RWPE2 (cell line): Measurements from ENCODE around the gene CD28.

ENCODE experiments used
- ATAC-seq: fragments of 200-7000 bp; cut with Tn5 transposase; 3 replicates; pipeline ENCODE4 v1.9.1; 2021; ENCODE audit warnings: low read depth
- DNase-seq: peaks from one replicate; pipeline ENCODE4 v3.0.0-alpha.2; 2020; ENCODE audit warnings: low spot score
- H3K27ac ChIP-seq: fragments of 450-650 bp; 2 replicates; pipeline ENCODE4 v1.5.1; 2017; ENCODE audit warnings: mild to moderate bottlenecking; ENCODE audit not compliant: poor library complexity, severe bottlenecking
- H3K27me3 ChIP-seq: fragments of 250-450 bp; sonication (Bioruptor Pico); 2 replicates; pipeline ENCODE4 v1.5.1; 2021; ENCODE audit warnings: mild to moderate bottlenecking, moderate library complexity; ENCODE audit not compliant: insufficient read depth, poor library complexity, severe bottlenecking
- H3K36me3 ChIP-seq: fragments of 250-450 bp; sonication (Bioruptor Pico); 2 replicates; pipeline ENCODE4 v1.5.1; 2020; ENCODE audit warnings: low read depth, mild to moderate bottlenecking, moderate library complexity
- H3K4me1 ChIP-seq: fragments of 250-450 bp; sonication (Bioruptor Pico); 2 replicates; pipeline ENCODE4 v1.5.1; 2021; ENCODE audit warnings: mild to moderate bottlenecking, moderate library complexity; ENCODE audit not compliant: insufficient read depth, poor library complexity, severe bottlenecking
- H3K4me3 ChIP-seq: fragments of 250-450 bp; sonication (Bioruptor Pico); 2 replicates; pipeline ENCODE4 v1.5.1; 2021; ENCODE audit warnings: mild to moderate bottlenecking, moderate library complexity; ENCODE audit not compliant: severe bottlenecking
- H3K9me3 ChIP-seq: fragments of 250-450 bp; sonication (Bioruptor Pico); 2 replicates; pipeline ENCODE4 v1.5.1; 2021; ENCODE audit warnings: mild to moderate bottlenecking, moderate library complexity; ENCODE audit not compliant: severe bottlenecking
- CTCF ChIP-seq: fragments of 450-650 bp; IDR thresholded peaks from one replicate; pipeline ENCODE4 v1.5.1; 2017; ENCODE audit warnings: mild to moderate bottlenecking, moderate library complexity; ENCODE audit not compliant: poor library complexity, severe bottlenecking

The CD28 gene

GRCh38 chr2:203787979-203788378 is 81.5 kb downstream of the CD28 start:
- ATAC-seq (no peak), DNase-seq (no peak)
- H3K4me3 ChIP-seq = no peak overlapping the region
- no peaks in the 10 kb centered on the region for H3K9me3 ChIP-seq
- no peak overlapping the region for H3K27ac ChIP-seq
- no peaks in the 10 kb centered on the region for H3K27me3 ChIP-seq
- TF ChIP-seq CTCF = no peak
- no peaks in the 10 kb centered on the region for H3K36me3 ChIP-seq
- H3K4me1 ChIP-seq = no peaks in the 10 kb centered on the region
